Measurements from ENCODE around the gene COL15A1. TPM values are rescaled to one million over a fixed set of nuclear protein-coding genes. Genes with fewer than 3 reads are reported as not detected.

The COL15A1 gene
- polyA plus RNA-seq, 1 donor (not counting 4 experiments of a cell fraction or from before 2014, with no cell fraction given), result not detected

DNA sequence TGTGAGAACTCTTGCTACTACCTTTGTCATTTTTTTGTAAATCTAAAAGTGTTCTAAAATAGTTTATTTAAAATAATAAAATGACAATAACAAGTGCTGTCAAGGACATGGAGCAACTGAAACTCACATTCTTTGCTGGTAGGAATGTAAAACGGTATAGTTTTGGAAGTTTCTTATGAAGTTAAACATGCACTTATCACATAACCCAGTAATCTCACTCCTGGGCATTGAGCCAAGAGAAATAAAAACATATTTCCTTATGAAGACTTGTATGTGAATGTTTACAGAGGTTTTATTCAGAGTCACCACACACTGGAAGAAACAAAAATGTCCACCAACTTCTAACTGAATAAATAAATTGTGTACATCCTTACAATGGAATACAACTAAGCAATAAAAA is 46.0 kb upstream of the COL15A1 start:
- FAIRE-seq (no peak), DNase-seq (ENCODE audit: low read depth, low spot score) (no peak)
- H3K27ac ChIP-seq (ENCODE audit: control insufficient read depth, insufficient read depth, low read length), result no peak overlapping the region
- no peaks in the 10 kb centered on the region for H3K79me2 ChIP-seq (ENCODE audit: control insufficient read depth, insufficient read depth, low read length)
- no peaks in the 10 kb centered on the region for H3K9me3 ChIP-seq (ENCODE audit: control insufficient read depth, low read depth, low read length)
- H2AFZ ChIP-seq (ENCODE audit: control insufficient read depth, low read length), result no peak overlapping the region
- no peak overlapping the region for H3K4me2 ChIP-seq (ENCODE audit: control insufficient read depth, extremely low read depth, insufficient read depth, low read depth, low read length)
- H4K20me1 ChIP-seq (ENCODE audit: control insufficient read depth, extremely low read depth, insufficient read depth, low read length), result no peaks in the 10 kb centered on the region
- no peak for TF ChIP-seq EZH2 (IDR thresholded peaks at IDR 0.05; ENCODE audit: low read length)
- TF ChIP-seq, protein P1, sequence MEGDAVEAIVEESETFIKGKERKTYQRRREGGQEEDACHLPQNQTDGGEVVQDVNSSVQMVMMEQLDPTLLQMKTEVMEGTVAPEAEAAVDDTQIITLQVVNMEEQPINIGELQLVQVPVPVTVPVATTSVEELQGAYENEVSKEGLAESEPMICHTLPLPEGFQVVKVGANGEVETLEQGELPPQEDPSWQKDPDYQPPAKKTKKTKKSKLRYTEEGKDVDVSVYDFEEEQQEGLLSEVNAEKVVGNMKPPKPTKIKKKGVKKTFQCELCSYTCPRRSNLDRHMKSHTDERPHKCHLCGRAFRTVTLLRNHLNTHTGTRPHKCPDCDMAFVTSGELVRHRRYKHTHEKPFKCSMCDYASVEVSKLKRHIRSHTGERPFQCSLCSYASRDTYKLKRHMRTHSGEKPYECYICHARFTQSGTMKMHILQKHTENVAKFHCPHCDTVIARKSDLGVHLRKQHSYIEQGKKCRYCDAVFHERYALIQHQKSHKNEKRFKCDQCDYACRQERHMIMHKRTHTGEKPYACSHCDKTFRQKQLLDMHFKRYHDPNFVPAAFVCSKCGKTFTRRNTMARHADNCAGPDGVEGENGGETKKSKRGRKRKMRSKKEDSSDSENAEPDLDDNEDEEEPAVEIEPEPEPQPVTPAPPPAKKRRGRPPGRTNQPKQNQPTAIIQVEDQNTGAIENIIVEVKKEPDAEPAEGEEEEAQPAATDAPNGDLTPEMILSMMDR (optimal IDR thresholded peaks at IDR 0.05 in 1 of 3, IDR thresholded peaks at IDR 0.05 in 1 of 3, conservative IDR thresholded peaks at IDR 0.05 in 1 of 3; ENCODE audit: extremely low read depth in 1 of 3, insufficient read depth in 2 of 3, low read length in 3 of 3), result no peak
- H3K36me3 ChIP-seq (ENCODE audit: control insufficient read depth in 2 of 2, extremely low read depth in 1 of 2, insufficient read depth in 2 of 2, low read length in 2 of 2), result no peaks in the 10 kb centered on the region
- H3K4me3 ChIP-seq (ENCODE audit: control insufficient read depth in 2 of 3, extremely low read depth in 1 of 3, insufficient read depth in 2 of 3, low read depth in 1 of 3, low read length in 3 of 3), result no peak overlapping the region
- no peaks in the 10 kb centered on the region for H3K27me3 ChIP-seq (ENCODE audit: control insufficient read depth, extremely low read depth, insufficient read depth, low read length)
- H3K9me1 ChIP-seq (ENCODE audit: control insufficient read depth, extremely low read depth, insufficient read depth, low read length), result no peaks in the 10 kb centered on the region
- dilution Hi-C loops (cut with MboI; ENCODE audit: extremely low pct_ligation_motif_present, low sequenced_read_pairs), result no loop called here
- no peak overlapping the region for H3K9ac ChIP-seq (ENCODE audit: control insufficient read depth, extremely low read depth, insufficient read depth, low read length)
- H3K4me1 ChIP-seq (ENCODE audit: control insufficient read depth, extremely low read depth, insufficient read depth, low read length), result no peaks in the 10 kb centered on the region

DNA sequence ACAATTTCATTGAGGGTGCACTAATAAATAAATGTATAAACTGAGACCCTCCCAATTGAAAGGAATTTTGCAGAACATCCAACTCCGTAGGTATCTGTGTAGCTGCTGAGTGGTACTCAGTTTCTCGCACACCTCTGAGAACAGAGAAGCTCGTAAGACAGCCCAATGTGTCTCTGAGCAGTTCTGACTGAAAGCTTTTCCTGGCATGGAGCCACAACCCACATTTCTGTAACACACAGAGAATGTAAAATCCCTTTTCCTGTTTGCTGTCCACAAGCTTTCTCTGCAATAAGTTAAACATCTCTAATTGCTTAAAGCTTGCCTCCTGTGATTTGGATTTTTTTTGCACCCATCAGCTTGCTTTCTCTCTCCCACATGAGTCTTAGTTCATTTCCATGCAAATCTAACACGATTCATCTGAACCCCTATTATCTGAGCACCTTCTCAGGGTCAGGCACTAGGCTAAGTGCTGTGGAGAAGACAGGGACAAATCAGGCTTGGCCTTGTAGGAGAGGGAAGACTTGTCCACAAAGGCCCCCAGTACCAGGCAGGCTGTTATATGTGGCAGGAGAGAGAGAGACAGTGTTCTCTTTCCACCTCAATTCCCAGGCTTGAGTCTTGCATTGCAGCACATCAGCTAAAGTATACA is 44.2 kb upstream of the COL15A1 start:
- H3K27me3 ChIP-seq (ENCODE audit: control insufficient read depth, extremely low read depth, insufficient read depth, low read length), result no peaks in the 10 kb centered on the region
- H3K36me3 ChIP-seq (ENCODE audit: control insufficient read depth in 2 of 2, extremely low read depth in 1 of 2, insufficient read depth in 2 of 2, low read length in 2 of 2), result no peaks in the 10 kb centered on the region
- no peaks in the 10 kb centered on the region for H3K9me3 ChIP-seq (ENCODE audit: control insufficient read depth, low read depth, low read length)
- no peaks in the 10 kb centered on the region for H3K4me1 ChIP-seq (ENCODE audit: control insufficient read depth, extremely low read depth, insufficient read depth, low read length)
- no peak overlapping the region for H2AFZ ChIP-seq (ENCODE audit: control insufficient read depth, low read length)
- H4K20me1 ChIP-seq (ENCODE audit: control insufficient read depth, extremely low read depth, insufficient read depth, low read length), result no peaks in the 10 kb centered on the region
- TF ChIP-seq EZH2 (IDR thresholded peaks at IDR 0.05; ENCODE audit: low read length), result no peak
- TF ChIP-seq, protein P1 (optimal IDR thresholded peaks at IDR 0.05 in 1 of 3, IDR thresholded peaks at IDR 0.05 in 1 of 3, conservative IDR thresholded peaks at IDR 0.05 in 1 of 3; ENCODE audit: extremely low read depth in 1 of 3, insufficient read depth in 2 of 3, low read length in 3 of 3), result no peak
- H3K27ac ChIP-seq (ENCODE audit: control insufficient read depth, insufficient read depth, low read length), result no peak overlapping the region
- dilution Hi-C loops (cut with MboI; ENCODE audit: extremely low pct_ligation_motif_present, low sequenced_read_pairs), result no loop called here
- no peak overlapping the region for H3K4me2 ChIP-seq (ENCODE audit: control insufficient read depth, extremely low read depth, insufficient read depth, low read depth, low read length)
- no peak for DNase-seq (ENCODE audit: low read depth, low spot score)
- H3K4me3 ChIP-seq (ENCODE audit: control insufficient read depth in 2 of 3, extremely low read depth in 1 of 3, insufficient read depth in 2 of 3, low read depth in 1 of 3, low read length in 3 of 3), result no peak overlapping the region
- FAIRE-seq, result no peak
- no peaks in the 10 kb centered on the region for H3K79me2 ChIP-seq (ENCODE audit: control insufficient read depth, insufficient read depth, low read length)
- H3K9me1 ChIP-seq (ENCODE audit: control insufficient read depth, extremely low read depth, insufficient read depth, low read length), result no peaks in the 10 kb centered on the region
- H3K9ac ChIP-seq (ENCODE audit: control insufficient read depth, extremely low read depth, insufficient read depth, low read length), result no peak overlapping the region
